Kidney epithelial cell (primary cell): ENCODE measurements around the gene GRM5. TPM values are rescaled to one million over a fixed set of nuclear protein-coding genes. Genes with fewer than 3 reads are reported as not detected.
A peak's percentile ranks its signal among the peaks of the same experiment; 100 is the strongest.
"Not testable (repeated sequence)": the region's sequence is repeated elsewhere in the genome, so short reads cannot be mapped to it uniquely, and the experiment has no call there.

Experiments
- DNase-seq: peaks from one replicate; pipeline ENCODE4 v3.0.0-alpha.2; 2010; ENCODE audit warnings: low read depth
- H3K27me3 ChIP-seq: 2 replicates; pipeline ENCODE4 v1.6.0; 2011; ENCODE audit warnings: low read length; ENCODE audit not compliant: control insufficient read depth, insufficient read depth
- H3K36me3 ChIP-seq: 2 replicates; pipeline ENCODE4 v1.5.1; 2011; ENCODE audit warnings: low read length; ENCODE audit not compliant: control insufficient read depth, insufficient read depth
- H3K4me3 ChIP-seq: 2 replicates; pipeline ENCODE4 v1.5.1; 2011; ENCODE audit warnings: low read depth, mild to moderate bottlenecking, control low read depth, low read length
- total RNA-seq: library from RNA; depleted of rRNA; stranded (reverse); fragments of >200 nt; gene quantifications from 2 replicates; pipeline ENCODE4 v1.2.3, GENCODE V29; 2015
- TF ChIP-seq, protein P1 (sequence below): IDR thresholded peaks from 2 replicates; pipeline ENCODE4 v1.5.1; 2011; ENCODE audit warnings: mild to moderate bottlenecking, moderate library complexity, low read length, control low read depth, inconsistent platforms; ENCODE audit not compliant: insufficient read depth, poor library complexity, severe bottlenecking

Gene GRM5
- 0.17 and 0.34 TPM in 2 replicates for total RNA-seq

GRCh38 chr11:89065651-89066201 lies at the start of gene GRM5:
GRM5 (minus strand) TSS chr11:89065982; CDS start chr11:89047872, 18,110 bp downstream.
- peaks cover 22% of the 10 kb centered on the region for H3K27me3 ChIP-seq
- not testable (repeated sequence) for DNase-seq, H3K4me3 ChIP-seq, H3K36me3 ChIP-seq

GRCh38 chr11:89097956-89098355 lies 32.2 kb upstream of the GRM5 start:
- H3K36me3 ChIP-seq, DNase-seq, H3K4me3 ChIP-seq, H3K27me3 ChIP-seq: not testable (repeated sequence)
- TF ChIP-seq, protein P1, sequence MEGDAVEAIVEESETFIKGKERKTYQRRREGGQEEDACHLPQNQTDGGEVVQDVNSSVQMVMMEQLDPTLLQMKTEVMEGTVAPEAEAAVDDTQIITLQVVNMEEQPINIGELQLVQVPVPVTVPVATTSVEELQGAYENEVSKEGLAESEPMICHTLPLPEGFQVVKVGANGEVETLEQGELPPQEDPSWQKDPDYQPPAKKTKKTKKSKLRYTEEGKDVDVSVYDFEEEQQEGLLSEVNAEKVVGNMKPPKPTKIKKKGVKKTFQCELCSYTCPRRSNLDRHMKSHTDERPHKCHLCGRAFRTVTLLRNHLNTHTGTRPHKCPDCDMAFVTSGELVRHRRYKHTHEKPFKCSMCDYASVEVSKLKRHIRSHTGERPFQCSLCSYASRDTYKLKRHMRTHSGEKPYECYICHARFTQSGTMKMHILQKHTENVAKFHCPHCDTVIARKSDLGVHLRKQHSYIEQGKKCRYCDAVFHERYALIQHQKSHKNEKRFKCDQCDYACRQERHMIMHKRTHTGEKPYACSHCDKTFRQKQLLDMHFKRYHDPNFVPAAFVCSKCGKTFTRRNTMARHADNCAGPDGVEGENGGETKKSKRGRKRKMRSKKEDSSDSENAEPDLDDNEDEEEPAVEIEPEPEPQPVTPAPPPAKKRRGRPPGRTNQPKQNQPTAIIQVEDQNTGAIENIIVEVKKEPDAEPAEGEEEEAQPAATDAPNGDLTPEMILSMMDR, result peak; percentile 64

- not testable (repeated sequence) for DNase-seq, H3K27me3 ChIP-seq, H3K36me3 ChIP-seq, H3K4me3 ChIP-seq
Observed at GRCh38 chr11:89093806-89094205, 28.0 kb upstream of the GRM5 start.

DNA sequence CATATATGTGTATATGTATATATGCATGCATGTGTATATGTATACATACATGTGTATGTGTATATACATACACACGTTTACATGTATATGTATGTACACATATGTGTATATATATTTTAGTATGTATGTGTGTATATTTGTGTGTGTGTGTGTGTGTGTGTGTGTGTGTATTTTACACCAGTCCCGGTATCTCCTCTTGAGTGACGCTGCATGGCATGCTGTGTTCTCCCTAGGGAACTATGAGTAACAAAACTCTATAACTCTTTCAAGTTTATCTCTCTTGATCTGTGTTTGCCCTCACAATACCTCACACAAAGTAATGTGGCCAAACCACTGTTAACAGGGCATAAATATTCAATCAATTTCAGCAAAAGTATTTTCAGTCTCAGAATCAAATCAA lies 19.2 kb upstream of the GRM5 start:
- H3K4me3 ChIP-seq, DNase-seq, H3K36me3 ChIP-seq, H3K27me3 ChIP-seq: not testable (repeated sequence)

DNA sequence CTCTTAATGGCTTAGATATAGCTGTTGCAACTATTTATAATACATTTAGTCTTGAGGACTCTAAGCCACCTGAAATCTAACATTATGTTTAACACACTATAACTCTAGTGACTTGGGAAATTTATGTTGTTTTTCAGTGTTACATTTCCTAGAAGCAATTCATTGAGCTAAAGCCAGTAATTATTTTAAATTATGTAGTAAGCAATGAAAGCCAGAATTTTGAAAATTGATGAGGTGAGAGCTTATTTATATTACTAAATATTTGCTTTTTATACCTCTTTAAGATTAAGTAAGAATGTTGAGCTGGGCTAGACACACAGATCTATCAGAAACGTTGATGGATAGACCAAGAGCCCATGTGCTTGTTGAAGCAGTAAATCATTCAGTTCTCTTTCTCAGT lies 5.1 kb upstream of the GRM5 start:
- DNase-seq, H3K36me3 ChIP-seq, H3K4me3 ChIP-seq, H3K27me3 ChIP-seq: not testable (repeated sequence)

GRCh38 chr11:89067264-89067663 lies 1.5 kb upstream of the GRM5 start:
- TF ChIP-seq, protein P1, result no peak
- H3K27me3 ChIP-seq, result peaks cover 21% of the 10 kb centered on the region

GRCh38 chr11:89065066-89065465 lies 716 bp downstream of the GRM5 start:
- H3K4me3 ChIP-seq, result no peak overlapping the region
- no peak for DNase-seq
- H3K36me3 ChIP-seq, result no peaks in the 10 kb centered on the region
- H3K27me3 ChIP-seq, result peaks cover 22% of the 10 kb centered on the region
- TF ChIP-seq, protein P1, result no peak

More at GRCh38 chr11:89067264-89067663, 1.5 kb upstream of the GRM5 start:
- no peak for DNase-seq
- Histone ChIP-seq H3K36me3 (no peaks in the 10 kb centered on the region), H3K4me3 (no peak overlapping the region)

DNA sequence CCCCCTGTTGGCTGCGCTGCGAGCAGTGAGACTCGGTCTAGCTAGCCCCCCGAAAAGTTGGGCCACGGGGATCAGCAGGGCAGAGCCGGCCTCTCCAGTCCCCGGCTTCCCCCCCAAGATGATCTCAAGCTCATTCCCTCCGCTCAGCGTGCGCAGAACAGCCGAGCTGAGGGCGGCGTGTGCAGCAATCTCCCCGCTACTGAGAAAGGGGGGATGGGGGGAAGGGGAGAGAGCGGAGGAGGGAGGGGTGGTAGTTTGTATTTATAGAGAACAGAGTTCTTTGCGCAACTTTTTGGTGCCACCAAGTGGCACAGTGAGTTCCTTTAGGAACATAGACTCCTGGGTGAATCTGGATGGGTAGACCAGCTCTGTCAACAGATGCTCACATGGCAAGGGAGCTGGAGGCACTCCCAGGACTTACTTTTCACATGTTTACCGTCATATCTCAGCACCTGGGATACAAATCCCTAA lies 2.3 kb downstream of the GRM5 start:
- H3K4me3 ChIP-seq, DNase-seq, H3K36me3 ChIP-seq: not testable (repeated sequence)
- peaks cover 22% of the 10 kb centered on the region for H3K27me3 ChIP-seq

DNA sequence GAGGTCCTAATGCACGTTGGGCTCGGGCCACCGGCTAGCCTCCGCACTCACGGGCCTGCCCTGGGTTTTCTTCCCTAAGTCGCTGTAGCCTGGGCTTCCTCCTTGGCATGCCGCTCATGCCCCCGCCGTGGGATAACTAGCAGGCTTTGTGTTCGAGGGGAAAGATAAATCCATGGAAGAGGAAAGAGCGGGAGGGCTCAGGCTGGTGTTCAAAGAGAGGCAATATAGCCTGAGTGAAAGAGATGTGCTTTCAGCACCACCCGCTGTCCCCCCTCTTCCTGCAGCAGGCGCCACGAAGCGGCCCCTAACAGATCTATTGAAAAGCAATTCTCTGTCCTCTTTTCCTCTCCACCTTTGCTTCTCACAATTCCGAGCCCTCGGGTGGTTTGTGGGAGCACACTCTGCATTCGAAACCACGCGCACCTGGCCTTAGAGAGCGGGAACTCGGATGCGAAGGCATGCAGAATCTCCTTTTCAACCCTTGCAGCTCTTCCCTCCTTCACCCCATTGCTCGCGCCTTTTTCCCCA lies 2.9 kb downstream of the GRM5 start:
- DNase-seq, H3K36me3 ChIP-seq, H3K4me3 ChIP-seq: not testable (repeated sequence)
- H3K27me3 ChIP-seq, result peaks cover 22% of the 10 kb centered on the region

DNA sequence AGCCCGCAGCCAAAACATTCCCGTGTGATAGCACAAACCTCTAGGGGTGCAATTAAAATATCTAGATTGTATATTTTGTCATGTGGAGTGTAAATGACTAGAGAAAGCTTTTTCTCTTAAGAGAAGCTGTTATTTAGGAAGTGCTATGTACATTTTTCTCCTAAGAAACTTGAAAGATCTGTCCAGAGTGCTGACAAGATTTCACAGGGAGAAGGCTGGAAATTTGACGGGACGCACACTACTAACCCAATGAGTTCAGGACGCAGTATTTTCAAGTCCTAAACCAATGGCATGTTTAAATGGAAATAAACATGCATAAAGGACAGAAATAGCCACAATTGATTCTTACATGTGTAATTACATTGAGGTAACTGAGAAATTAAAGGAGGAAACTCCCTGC lies 3.9 kb downstream of the GRM5 start:
- H3K36me3 ChIP-seq, H3K4me3 ChIP-seq, DNase-seq: not testable (repeated sequence)
- H3K27me3 ChIP-seq, result peaks cover 22% of the 10 kb centered on the region

GRCh38 chr11:89057406-89057805 lies 8.4 kb downstream of the GRM5 start:
- DNase-seq, H3K27me3 ChIP-seq, H3K36me3 ChIP-seq, H3K4me3 ChIP-seq: not testable (repeated sequence)
